H1 (cell line): Measurements from ENCODE around the gene SMYD3. TPM values are rescaled to one million over a fixed set of nuclear protein-coding genes. Genes with fewer than 3 reads are reported as not detected.

Source experiments
- EP300 ChIP-seq, 2 experiments: IDR thresholded peaks; 1 replicate in 1 of 2; 2 replicates in 1 of 2; pipeline ENCODE4 v1.6.1; 2011 to 2012; ENCODE audit warnings: low read depth in 2 of 2, low read length in 2 of 2, mild to moderate bottlenecking in 2 of 2, borderline replicate concordance in 1 of 2, inconsistent platforms in 1 of 2, moderate library complexity in 1 of 2
- FOSL1 ChIP-seq: IDR thresholded peaks from 2 replicates; pipeline ENCODE4 v1.6.1; 2011; ENCODE audit warnings: mild to moderate bottlenecking, low read depth, low read length, moderate library complexity; ENCODE audit not compliant: insufficient read depth
- GABPA ChIP-seq: IDR thresholded peaks from 2 replicates; pipeline ENCODE4 v1.6.1; 2011; ENCODE audit warnings: mild to moderate bottlenecking, low read length, moderate library complexity, borderline replicate concordance; ENCODE audit not compliant: insufficient read depth
- RAD21 ChIP-seq, 2 experiments: IDR thresholded peaks in 1 of 2; conservative IDR thresholded peaks in 1 of 2; 2 replicates each; pipeline ENCODE4 v1.6.1; 2011; ENCODE audit warnings: low read depth in 2 of 2, low read length in 2 of 2, improper control_type of control experiment in 1 of 2, inconsistent platforms in 1 of 2, mild to moderate bottlenecking in 1 of 2, moderate library complexity in 1 of 2
- SIX5 ChIP-seq: IDR thresholded peaks from 2 replicates; pipeline ENCODE4 v1.6.1; 2011; ENCODE audit warnings: mild to moderate bottlenecking, low read depth, low read length
- SP1 ChIP-seq: IDR thresholded peaks from 2 replicates; pipeline ENCODE4 v1.6.1; 2011; ENCODE audit warnings: low read depth, low read length
- SP4 ChIP-seq: IDR thresholded peaks from 2 replicates; pipeline ENCODE4 v1.6.1; 2012; ENCODE audit warnings: low read length, inconsistent platforms
- TBP ChIP-seq: IDR thresholded peaks from 2 replicates; pipeline ENCODE4 v1.6.1; 2011; ENCODE audit warnings: low read depth, low read length, improper control_type of control experiment
- ZNF274 ChIP-seq: IDR thresholded peaks from 2 replicates; pipeline ENCODE4 v1.7.0; 2012; ENCODE audit warnings: low read length, borderline replicate concordance; ENCODE audit errors: extremely low read depth
- polyA plus RNA-seq, 7 experiments: library from polyadenylated mRNA; depleted of rRNA in 3 of 7; stranded (reverse) in 5 of 7; unstranded in 2 of 7; fragments of >200 nt in 5 of 7; fragments of 200-250 nt in 2 of 7; gene quantifications; 1 replicate in 5 of 7; 2 replicates in 1 of 7; 4 replicates in 1 of 7; pipeline versions ENCODE4 v1.2.1 to v1.2.3, GENCODE V29; 2011 to 2013; ENCODE audit warnings: missing spikeins in 2 of 7, mixed read lengths in 2 of 7
- total RNA-seq: library from RNA; stranded (reverse); fragmentation: NEBNext Ultra II Directional; extraction: Animal tissue kit (Norgen Biotek cat#: 25700); gene quantifications from 2 replicates; pipeline ENCODE4 v1.2.1, GENCODE V29; 2021
- TF ChIP-seq, protein P1 (sequence below): fragments of 300-600 bp; sonication (generic); IDR thresholded peaks from 2 replicates; pipeline ENCODE4 v1.7.1; 2012; ENCODE audit warnings: low read length, moderate library complexity, mild to moderate bottlenecking, inconsistent platforms; ENCODE audit not compliant: insufficient replicate concordance
- TF ChIP-seq, protein P2 (sequence below): IDR thresholded peaks from 2 replicates; pipeline ENCODE4 v1.6.1; 2012; ENCODE audit warnings: inconsistent platforms

Gene SMYD3
- total and polyA plus RNA-seq, 2 of the 8 experiments (the other 6 are each of a cell fraction or from before 2014, with no cell fraction given) = 17.3 to 25.4 TPM

DNA sequence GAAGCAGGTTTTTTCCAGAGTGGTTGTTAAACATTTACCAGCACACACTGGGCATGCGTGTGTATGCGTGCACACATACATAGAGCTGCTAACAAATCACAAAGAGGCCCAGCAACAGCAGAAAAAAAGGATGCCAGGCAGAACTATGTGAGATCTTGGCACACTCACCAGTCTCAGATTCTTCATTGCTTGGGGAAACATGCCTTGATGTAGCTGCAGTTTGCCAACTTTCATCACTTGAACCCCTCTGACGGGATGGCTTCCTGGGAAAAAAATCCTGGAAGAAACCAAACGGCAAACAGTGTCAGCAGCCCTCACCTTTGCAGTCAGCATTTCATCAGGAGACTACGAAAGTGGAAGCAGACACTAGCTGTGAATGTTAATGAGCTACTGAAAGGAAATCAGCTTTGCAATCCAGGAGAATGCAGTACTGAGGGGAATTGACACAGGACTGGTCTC, 743.2 kb downstream of the SMYD3 start (continued):
- TF ChIP-seq, protein P1, sequence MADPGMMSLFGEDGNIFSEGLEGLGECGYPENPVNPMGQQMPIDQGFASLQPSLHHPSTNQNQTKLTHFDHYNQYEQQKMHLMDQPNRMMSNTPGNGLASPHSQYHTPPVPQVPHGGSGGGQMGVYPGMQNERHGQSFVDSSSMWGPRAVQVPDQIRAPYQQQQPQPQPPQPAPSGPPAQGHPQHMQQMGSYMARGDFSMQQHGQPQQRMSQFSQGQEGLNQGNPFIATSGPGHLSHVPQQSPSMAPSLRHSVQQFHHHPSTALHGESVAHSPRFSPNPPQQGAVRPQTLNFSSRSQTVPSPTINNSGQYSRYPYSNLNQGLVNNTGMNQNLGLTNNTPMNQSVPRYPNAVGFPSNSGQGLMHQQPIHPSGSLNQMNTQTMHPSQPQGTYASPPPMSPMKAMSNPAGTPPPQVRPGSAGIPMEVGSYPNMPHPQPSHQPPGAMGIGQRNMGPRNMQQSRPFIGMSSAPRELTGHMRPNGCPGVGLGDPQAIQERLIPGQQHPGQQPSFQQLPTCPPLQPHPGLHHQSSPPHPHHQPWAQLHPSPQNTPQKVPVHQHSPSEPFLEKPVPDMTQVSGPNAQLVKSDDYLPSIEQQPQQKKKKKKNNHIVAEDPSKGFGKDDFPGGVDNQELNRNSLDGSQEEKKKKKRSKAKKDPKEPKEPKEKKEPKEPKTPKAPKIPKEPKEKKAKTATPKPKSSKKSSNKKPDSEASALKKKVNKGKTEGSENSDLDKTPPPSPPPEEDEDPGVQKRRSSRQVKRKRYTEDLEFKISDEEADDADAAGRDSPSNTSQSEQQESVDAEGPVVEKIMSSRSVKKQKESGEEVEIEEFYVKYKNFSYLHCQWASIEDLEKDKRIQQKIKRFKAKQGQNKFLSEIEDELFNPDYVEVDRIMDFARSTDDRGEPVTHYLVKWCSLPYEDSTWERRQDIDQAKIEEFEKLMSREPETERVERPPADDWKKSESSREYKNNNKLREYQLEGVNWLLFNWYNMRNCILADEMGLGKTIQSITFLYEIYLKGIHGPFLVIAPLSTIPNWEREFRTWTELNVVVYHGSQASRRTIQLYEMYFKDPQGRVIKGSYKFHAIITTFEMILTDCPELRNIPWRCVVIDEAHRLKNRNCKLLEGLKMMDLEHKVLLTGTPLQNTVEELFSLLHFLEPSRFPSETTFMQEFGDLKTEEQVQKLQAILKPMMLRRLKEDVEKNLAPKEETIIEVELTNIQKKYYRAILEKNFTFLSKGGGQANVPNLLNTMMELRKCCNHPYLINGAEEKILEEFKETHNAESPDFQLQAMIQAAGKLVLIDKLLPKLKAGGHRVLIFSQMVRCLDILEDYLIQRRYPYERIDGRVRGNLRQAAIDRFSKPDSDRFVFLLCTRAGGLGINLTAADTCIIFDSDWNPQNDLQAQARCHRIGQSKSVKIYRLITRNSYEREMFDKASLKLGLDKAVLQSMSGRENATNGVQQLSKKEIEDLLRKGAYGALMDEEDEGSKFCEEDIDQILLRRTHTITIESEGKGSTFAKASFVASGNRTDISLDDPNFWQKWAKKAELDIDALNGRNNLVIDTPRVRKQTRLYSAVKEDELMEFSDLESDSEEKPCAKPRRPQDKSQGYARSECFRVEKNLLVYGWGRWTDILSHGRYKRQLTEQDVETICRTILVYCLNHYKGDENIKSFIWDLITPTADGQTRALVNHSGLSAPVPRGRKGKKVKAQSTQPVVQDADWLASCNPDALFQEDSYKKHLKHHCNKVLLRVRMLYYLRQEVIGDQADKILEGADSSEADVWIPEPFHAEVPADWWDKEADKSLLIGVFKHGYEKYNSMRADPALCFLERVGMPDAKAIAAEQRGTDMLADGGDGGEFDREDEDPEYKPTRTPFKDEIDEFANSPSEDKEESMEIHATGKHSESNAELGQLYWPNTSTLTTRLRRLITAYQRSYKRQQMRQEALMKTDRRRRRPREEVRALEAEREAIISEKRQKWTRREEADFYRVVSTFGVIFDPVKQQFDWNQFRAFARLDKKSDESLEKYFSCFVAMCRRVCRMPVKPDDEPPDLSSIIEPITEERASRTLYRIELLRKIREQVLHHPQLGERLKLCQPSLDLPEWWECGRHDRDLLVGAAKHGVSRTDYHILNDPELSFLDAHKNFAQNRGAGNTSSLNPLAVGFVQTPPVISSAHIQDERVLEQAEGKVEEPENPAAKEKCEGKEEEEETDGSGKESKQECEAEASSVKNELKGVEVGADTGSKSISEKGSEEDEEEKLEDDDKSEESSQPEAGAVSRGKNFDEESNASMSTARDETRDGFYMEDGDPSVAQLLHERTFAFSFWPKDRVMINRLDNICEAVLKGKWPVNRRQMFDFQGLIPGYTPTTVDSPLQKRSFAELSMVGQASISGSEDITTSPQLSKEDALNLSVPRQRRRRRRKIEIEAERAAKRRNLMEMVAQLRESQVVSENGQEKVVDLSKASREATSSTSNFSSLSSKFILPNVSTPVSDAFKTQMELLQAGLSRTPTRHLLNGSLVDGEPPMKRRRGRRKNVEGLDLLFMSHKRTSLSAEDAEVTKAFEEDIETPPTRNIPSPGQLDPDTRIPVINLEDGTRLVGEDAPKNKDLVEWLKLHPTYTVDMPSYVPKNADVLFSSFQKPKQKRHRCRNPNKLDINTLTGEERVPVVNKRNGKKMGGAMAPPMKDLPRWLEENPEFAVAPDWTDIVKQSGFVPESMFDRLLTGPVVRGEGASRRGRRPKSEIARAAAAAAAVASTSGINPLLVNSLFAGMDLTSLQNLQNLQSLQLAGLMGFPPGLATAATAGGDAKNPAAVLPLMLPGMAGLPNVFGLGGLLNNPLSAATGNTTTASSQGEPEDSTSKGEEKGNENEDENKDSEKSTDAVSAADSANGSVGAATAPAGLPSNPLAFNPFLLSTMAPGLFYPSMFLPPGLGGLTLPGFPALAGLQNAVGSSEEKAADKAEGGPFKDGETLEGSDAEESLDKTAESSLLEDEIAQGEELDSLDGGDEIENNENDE = no peak
- TF ChIP-seq EP300 (IDR thresholded peaks at IDR 0.05; ENCODE audit: borderline replicate concordance in 1 of 2, low read depth in 2 of 2, low read length in 2 of 2) (no peak), SIX5 (no peak), GABPA (no peak), SP4 (no peak), SP1 (no peak), ZNF274 (no peak), FOSL1 (no peak), RAD21 (IDR thresholded peaks at IDR 0.05 in 1 of 2, conservative IDR thresholded peaks at IDR 0.05 in 1 of 2; ENCODE audit: low read depth in 2 of 2, low read length in 2 of 2) (no peak), TBP (no peak)
- TF ChIP-seq, protein P2, sequence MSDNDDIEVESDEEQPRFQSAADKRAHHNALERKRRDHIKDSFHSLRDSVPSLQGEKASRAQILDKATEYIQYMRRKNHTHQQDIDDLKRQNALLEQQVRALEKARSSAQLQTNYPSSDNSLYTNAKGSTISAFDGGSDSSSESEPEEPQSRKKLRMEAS = no peak
